Neutrophil (primary cell): ENCODE measurements around the gene SPAG16.

ENCODE experiments used
- H3K27ac ChIP-seq: fragments of 200-600 bp; sonication (generic); 2 replicates; pipeline ENCODE4 v1.5.1; 2016; ENCODE audit warnings: mild to moderate bottlenecking, moderate library complexity
- H3K27me3 ChIP-seq: fragments of 200-600 bp; sonication (generic); 2 replicates; pipeline ENCODE4 v1.6.0; 2016; ENCODE audit warnings: mild to moderate bottlenecking
- H3K36me3 ChIP-seq: fragments of 200-600 bp; sonication (generic); 2 replicates; pipeline ENCODE4 v1.5.1; 2017
- H3K4me1 ChIP-seq, 2 experiments: fragments of 200-600 bp in 1 of 2; sonication (generic) in 1 of 2; 1 replicate in 1 of 2; 2 replicates in 1 of 2; pipeline versions ENCODE4 v1.5.1 to v1.6.1; 2013 to 2016; ENCODE audit warnings: low read depth in 1 of 2, low read length in 1 of 2, mild to moderate bottlenecking in 1 of 2, moderate library complexity in 1 of 2; ENCODE audit not compliant: control insufficient read depth in 1 of 2, insufficient read depth in 1 of 2
- H3K4me3 ChIP-seq, 2 experiments: fragments of 200-600 bp in 1 of 2; sonication (generic) in 1 of 2; 1 replicate in 1 of 2; 2 replicates in 1 of 2; pipeline ENCODE4 v1.5.1; 2013 to 2016; ENCODE audit warnings: low read depth in 1 of 2, low read length in 1 of 2, mild to moderate bottlenecking in 1 of 2, moderate library complexity in 1 of 2
- H3K9me3 ChIP-seq: fragments of 200-600 bp; sonication (generic); 2 replicates; pipeline ENCODE4 v1.5.1; 2016
- TF ChIP-seq, protein P1 (sequence below): fragments of 200-600 bp; sonication (generic); IDR thresholded peaks from 2 replicates; pipeline ENCODE4 v1.5.1; 2016; ENCODE audit warnings: antibody characterized with exemption

SPAG16 gene

DNA sequence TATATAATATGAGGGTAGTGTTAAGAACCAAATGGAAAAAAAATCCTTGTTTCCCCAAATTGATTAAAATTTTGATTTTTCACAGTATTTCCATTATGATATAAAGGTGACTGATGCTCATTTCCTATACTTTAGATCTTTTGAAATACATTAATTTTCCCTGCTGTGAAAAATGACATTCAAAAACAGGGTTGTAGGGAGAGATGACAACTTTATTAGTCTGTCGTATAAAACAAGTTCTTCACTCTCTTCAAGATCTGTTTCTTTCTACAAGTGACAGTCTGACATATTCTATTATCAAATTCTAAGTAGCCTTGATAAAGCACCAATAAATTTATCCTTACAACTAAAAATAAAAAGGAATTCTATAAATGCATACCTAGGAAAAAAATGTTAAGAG, 1081.3 kb downstream of the SPAG16 start:
- no peak overlapping the region for H3K27ac ChIP-seq
- H3K27me3 ChIP-seq, result no peaks in the 10 kb centered on the region
- H3K4me3 ChIP-seq, result no peak overlapping the region
- no peaks in the 10 kb centered on the region for H3K4me1 ChIP-seq
- TF ChIP-seq, protein P1, sequence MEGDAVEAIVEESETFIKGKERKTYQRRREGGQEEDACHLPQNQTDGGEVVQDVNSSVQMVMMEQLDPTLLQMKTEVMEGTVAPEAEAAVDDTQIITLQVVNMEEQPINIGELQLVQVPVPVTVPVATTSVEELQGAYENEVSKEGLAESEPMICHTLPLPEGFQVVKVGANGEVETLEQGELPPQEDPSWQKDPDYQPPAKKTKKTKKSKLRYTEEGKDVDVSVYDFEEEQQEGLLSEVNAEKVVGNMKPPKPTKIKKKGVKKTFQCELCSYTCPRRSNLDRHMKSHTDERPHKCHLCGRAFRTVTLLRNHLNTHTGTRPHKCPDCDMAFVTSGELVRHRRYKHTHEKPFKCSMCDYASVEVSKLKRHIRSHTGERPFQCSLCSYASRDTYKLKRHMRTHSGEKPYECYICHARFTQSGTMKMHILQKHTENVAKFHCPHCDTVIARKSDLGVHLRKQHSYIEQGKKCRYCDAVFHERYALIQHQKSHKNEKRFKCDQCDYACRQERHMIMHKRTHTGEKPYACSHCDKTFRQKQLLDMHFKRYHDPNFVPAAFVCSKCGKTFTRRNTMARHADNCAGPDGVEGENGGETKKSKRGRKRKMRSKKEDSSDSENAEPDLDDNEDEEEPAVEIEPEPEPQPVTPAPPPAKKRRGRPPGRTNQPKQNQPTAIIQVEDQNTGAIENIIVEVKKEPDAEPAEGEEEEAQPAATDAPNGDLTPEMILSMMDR, result no peak
- no peaks in the 10 kb centered on the region for H3K9me3 ChIP-seq
- H3K36me3 ChIP-seq, result no peaks in the 10 kb centered on the region

DNA sequence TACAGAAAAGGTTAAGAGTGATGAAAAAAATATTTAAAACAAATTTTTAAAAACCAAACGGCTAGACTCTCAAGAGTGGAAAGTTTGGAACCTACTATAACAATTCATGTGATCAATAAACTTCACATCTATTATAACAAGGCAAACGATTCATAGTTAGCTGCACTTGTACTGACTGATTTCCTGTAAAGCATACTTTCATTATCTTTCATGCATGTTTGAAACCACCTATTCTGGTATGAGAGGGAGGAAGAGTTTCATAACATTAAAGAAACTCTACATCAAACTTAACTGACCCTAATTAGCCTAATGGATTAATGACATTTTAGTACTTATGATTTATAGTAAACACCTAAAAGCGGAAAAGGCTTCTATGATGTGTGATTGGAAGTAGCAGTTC, 1082.9 kb downstream of the SPAG16 start:
- H3K4me3 ChIP-seq, result no peak overlapping the region
- TF ChIP-seq, protein P1, result no peak
- no peaks in the 10 kb centered on the region for H3K27me3 ChIP-seq
- no peaks in the 10 kb centered on the region for H3K36me3 ChIP-seq
- H3K9me3 ChIP-seq, result no peaks in the 10 kb centered on the region
- H3K4me1 ChIP-seq, result no peaks in the 10 kb centered on the region
- no peak overlapping the region for H3K27ac ChIP-seq

DNA sequence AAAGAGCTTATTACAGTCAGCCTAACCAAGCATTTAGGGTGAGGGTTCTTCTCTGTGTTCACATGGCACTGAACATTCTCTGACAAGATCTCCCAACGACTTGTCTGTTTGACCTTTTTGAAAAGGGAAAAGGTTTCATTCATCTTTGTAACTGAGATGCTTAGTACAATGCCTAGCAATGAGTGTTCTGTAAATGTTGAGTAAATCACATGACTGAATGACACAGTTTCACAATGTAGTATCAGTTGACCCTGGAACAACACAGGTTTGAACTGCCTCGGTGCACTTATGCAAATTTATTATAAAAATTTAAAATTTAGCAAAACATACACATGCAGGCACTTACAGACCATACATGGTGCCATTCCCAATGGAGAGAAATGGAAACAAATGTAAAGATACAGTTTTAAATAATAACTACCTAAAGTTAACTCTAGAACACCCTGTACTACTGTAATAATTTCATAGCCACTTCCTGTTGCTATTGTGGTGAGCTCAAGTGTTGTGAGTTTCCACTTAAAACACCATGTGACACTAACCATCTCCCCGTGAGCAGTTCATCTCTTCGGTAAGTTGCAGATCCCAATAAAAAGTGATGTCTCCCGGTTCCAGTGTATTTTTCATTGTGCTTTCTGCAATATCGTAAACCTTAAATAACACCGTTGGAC, 1092.5 kb downstream of the SPAG16 start:
- H3K27me3 ChIP-seq, result no peaks in the 10 kb centered on the region
- no peaks in the 10 kb centered on the region for H3K36me3 ChIP-seq
- H3K27ac ChIP-seq, result no peak overlapping the region
- H3K9me3 ChIP-seq, result no peaks in the 10 kb centered on the region
- TF ChIP-seq, protein P1, result no peak
- H3K4me3 ChIP-seq, result no peak overlapping the region
- H3K4me1 ChIP-seq, result no peaks in the 10 kb centered on the region

DNA sequence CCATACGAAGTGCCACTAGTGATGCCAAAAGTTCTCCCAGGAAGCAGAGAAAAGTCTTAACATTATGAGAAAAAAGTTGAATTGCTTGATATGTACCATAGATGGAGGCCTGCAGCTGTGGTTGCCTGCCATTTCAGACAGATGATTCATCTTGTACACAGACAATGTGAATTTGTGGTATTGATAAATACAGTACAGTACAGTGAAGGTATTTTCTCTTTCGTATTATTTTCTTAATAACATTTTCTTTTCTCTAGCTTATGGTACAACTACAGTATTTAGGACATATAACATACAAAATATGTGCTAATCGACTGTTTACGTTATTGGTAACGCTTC, 1093.0 kb downstream of the SPAG16 start:
- H3K27ac ChIP-seq, result no peak overlapping the region
- H3K27me3 ChIP-seq, result no peaks in the 10 kb centered on the region
- H3K4me1 ChIP-seq, result no peaks in the 10 kb centered on the region
- TF ChIP-seq, protein P1, result no peak
- no peak overlapping the region for H3K4me3 ChIP-seq
- H3K9me3 ChIP-seq, result no peaks in the 10 kb centered on the region
- H3K36me3 ChIP-seq, result no peaks in the 10 kb centered on the region

DNA sequence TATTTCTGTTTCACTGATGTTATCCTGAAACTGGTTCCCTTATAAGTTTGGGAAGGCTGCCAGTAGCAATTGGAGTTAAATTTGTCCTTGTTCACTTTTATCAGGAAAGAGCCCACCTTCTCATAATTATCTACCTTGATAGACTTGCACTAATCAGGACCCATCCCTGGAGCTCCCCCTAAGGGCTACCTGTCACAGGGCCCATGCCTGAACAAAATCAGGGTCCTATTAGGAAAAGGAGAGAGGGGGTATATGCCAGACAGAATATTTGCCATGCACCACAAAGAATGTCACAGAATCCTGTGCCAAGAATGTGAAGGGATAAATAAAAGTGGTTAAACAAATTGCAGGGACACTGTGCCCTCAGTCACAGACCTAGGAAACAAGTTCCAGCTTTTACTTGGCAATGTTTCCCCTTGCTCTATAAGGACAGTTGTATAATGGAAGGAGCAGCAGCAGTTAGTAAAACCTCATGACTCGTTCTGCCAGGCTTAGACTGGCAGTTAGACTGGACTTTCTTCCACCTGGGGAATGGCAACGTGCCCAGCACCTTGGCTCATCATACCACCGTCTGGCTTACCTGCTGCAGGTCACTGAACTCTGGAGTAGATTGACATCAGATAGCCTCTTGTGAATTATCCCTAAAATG, 1094.3 kb downstream of the SPAG16 start:
- Histone ChIP-seq H3K9me3 (no peaks in the 10 kb centered on the region), H3K27me3 (no peaks in the 10 kb centered on the region), H3K4me1 (no peaks in the 10 kb centered on the region), H3K4me3 (no peak overlapping the region), H3K27ac (no peak overlapping the region), H3K36me3 (no peaks in the 10 kb centered on the region)
- TF ChIP-seq, protein P1, result no peak
